Natural killer cell treated with Interleukin-12 subunit alpha and Interleukin-12 subunit beta and Interleukin-15 and Interleukin-18, amount 100 ng/mL, for 72 hours (primary cell): ENCODE measurements around the gene LAMA5. TPM values are rescaled to one million over a fixed set of nuclear protein-coding genes. Genes with fewer than 3 reads are reported as not detected.

ENCODE experiments used
- ATAC-seq, 2 donors: fragments of 150-1000 bp; cut with Tn5 transposase in 1 of 2; sonication (Bioruptor Pico), chemical (Tn5 transposase) in 1 of 2; 2 replicates each; pipeline ENCODE4 v1.10.0; 2021
- DNase-seq: peaks from one replicate; pipeline ENCODE4 v3.0.0; 2022; ENCODE audit warnings: low spot score
- H3K27ac Mint-ChIP-seq, 2 donors: 1 replicate in 1 of 2; 2 replicates in 1 of 2; pipeline ENCODE4 v1.8.0; 2022; ENCODE audit warnings: mixed read lengths in 2 of 2, mild to moderate bottlenecking in 1 of 2, moderate library complexity in 1 of 2
- H3K27me3 Mint-ChIP-seq, 2 donors: 1 replicate in 1 of 2; 2 replicates in 1 of 2; pipeline ENCODE4 v1.8.0; 2022; ENCODE audit warnings: mixed read lengths in 2 of 2
- H3K36me3 Mint-ChIP-seq: one replicate; pipeline ENCODE4 v1.8.0; 2022; ENCODE audit warnings: mixed read lengths
- H3K4me1 Mint-ChIP-seq, 2 donors: 1 replicate in 1 of 2; 2 replicates in 1 of 2; pipeline ENCODE4 v1.8.0; 2022; ENCODE audit warnings: low read depth in 2 of 2, mixed read lengths in 2 of 2, mild to moderate bottlenecking in 1 of 2
- H3K4me3 Mint-ChIP-seq: one replicate; pipeline ENCODE4 v1.8.0; 2022; ENCODE audit warnings: mixed read lengths
- H3K9me3 Mint-ChIP-seq: 2 replicates; pipeline ENCODE4 v1.8.0; 2022; ENCODE audit warnings: mixed read lengths
- total RNA-seq, 2 donors: library from RNA; stranded (reverse); gene quantifications; one replicate each; pipeline ENCODE4 v1.2.3, GENCODE V29; 2022

The LAMA5 gene
- total RNA-seq, 2 donors from 2014 or later = 1.5 to 1.9 TPM

DNA sequence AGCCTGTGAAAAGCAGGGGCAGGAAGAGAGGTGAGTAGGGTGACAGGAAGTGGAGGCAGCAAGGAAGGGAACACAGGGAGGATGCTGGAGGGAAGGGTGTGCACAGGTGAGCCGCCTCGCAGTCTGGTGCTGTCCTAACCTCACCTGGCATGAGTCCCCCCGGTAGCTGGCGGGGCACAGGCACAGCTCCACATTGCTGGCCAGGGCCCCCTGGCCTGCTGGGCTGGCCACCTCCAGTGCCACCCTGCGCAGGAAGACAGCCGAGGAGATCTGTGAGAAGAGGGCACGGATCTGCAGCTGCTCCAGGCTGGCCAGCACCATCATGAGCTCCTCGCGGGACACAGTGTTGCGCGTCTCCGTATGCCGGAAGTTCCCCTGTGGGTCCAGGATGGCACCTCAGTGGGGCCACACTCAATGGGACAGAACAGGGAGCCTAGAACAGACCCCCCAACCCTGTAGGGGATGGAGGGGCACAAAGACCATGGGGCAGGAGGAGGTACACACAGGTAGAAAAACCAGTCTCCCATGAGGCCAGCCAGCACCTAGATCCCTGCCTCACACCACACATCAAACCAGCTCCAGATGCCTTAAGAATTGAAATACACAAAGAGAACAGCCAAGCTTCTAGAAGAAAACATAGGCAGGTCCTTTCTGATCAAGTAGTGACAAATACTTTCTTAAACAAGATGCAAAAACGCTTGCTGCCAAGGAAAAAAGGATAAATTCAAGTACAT, 41.8 kb downstream of the LAMA5 start:
- no peak overlapping the region for H3K27ac Mint-ChIP-seq
- H3K4me1 Mint-ChIP-seq = no peaks in the 10 kb centered on the region
- no peak for DNase-seq
- H3K9me3 Mint-ChIP-seq = no peaks in the 10 kb centered on the region
- no peak for ATAC-seq
- H3K36me3 Mint-ChIP-seq = no peaks in the 10 kb centered on the region
- no peaks in the 10 kb centered on the region for H3K27me3 Mint-ChIP-seq
- H3K4me3 Mint-ChIP-seq = no peak overlapping the region

DNA sequence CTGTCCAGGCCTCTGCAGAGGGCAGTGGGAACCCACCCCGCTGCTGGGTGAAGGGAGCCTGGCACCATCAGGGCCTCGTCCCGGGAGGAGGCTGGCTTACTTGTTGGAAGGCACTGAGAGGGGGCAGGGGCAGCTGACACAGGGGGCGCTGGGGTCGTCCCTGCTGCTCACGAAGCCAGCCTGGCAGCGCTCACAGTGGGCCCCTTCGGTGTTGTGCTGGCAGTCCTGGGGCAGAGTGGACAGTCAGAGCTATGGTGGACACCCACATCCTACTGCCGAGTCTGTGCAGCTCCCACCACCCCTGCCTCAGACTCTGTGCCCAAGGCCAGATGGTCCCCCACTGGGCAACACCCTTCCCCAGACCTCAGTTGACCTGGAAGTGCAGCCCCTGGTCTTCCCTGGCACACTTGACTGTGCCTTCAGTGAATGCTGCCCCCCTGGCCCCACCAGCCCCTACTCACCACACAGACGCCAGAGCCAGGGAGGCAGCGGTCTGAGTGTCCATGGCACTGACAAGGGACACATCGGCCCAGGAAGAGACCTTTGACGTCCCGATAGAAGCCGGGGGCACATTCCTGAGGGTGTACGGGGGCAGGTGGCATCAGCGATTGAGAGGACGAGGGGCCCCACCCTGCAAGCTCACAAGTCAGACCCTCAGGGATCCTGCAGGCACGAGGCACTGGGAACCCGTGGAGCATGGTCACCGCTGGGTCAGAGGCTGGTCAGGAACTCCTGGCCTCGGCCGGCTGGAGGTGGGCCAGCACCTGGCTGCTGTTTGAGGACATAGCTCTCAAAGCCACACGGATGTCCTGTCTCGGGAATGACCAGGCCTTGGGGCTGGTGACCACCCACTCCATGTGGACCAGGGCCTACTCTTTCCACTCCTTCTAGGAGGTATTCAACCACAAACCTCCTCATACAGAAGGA, 42.9 kb downstream of the LAMA5 start:
- Mint-ChIP-seq H3K4me1 (no peaks in the 10 kb centered on the region), H3K27ac (no peak overlapping the region), H3K36me3 (no peaks in the 10 kb centered on the region), H3K9me3 (no peaks in the 10 kb centered on the region), H3K27me3 (no peaks in the 10 kb centered on the region), H3K4me3 (no peak overlapping the region)
- DNase-seq = no peak
- peak in 1 of 2 donors; percentile 3 for ATAC-seq

DNA sequence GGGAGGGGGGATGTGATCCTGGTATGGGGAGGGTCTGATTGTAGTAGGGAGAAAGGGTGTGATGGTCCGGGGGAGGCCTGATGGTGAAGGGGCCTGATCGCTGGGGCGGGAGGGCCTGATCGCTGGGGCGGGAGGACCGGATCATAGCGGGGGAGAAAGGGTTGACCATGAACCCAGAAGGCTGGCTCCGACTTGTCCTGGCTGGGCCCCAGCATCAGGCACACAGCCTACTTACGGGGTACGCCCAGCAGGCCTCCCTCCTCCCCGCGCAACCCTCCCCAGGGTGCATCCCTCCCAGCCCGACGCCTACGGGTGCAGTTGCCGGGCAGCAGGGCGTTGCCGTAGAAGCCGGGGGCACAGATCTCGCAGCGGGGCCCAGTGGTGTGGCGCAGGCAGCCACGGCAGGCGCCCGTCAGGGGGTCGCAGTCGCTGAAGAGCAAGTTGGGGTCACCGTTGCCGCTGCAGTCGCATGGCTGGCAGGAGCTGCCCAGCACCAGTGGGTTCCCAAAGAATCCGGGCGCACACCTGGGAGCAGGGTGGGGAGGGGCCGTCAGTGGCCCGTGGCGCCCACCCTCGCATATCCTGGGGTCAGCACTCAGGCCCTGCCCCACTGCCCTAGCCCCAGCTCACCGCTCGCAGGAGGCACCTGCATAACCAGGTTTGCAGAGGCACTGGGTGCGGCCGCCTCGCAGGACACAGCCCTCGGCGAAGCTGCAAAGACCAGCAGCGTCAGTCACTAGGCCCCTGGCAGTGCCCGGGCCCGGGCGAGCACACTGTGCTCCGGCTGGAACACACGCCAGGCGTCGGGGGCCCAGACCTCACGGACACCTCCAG, 43.7 kb downstream of the LAMA5 start:
- H3K9me3 Mint-ChIP-seq = no peaks in the 10 kb centered on the region
- no peak for ATAC-seq
- no peaks in the 10 kb centered on the region for H3K4me1 Mint-ChIP-seq
- no peaks in the 10 kb centered on the region for H3K36me3 Mint-ChIP-seq
- no peak overlapping the region for H3K4me3 Mint-ChIP-seq
- no peak overlapping the region for H3K27ac Mint-ChIP-seq
- H3K27me3 Mint-ChIP-seq = no peaks in the 10 kb centered on the region
- DNase-seq = no peak

DNA sequence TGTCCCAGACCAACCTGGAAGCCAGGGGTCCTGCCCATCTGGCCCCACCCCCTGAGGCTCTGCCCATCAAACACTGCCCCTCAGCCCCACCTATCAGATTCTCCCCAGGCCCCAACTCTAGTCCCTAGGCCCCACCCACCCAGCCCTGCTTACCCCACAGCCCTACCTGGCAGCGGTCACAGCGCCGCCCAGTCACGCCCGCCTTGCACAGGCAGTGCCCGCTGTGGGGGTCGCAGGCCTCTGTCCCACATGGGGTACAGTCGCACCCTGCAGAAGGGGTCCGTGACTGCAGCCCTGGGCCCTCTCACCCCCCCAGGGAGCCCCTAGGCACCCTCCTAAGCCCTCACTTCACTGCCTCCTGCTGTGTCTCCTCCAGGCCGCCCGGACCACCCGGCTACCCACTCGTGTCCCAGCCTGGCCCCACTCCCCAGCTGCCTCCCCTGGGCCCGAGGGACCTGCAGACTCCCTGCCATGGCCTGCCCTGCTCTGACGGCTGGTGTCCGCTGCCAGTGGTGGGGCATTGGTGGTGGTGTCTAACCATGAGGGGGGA, 44.5 kb downstream of the LAMA5 start:
- Mint-ChIP-seq H3K9me3 (no peaks in the 10 kb centered on the region), H3K27ac (no peak overlapping the region), H3K27me3 (no peaks in the 10 kb centered on the region), H3K4me3 (no peak overlapping the region), H3K4me1 (no peaks in the 10 kb centered on the region), H3K36me3 (no peaks in the 10 kb centered on the region)
- DNase-seq (no peak), ATAC-seq (no peak)

DNA sequence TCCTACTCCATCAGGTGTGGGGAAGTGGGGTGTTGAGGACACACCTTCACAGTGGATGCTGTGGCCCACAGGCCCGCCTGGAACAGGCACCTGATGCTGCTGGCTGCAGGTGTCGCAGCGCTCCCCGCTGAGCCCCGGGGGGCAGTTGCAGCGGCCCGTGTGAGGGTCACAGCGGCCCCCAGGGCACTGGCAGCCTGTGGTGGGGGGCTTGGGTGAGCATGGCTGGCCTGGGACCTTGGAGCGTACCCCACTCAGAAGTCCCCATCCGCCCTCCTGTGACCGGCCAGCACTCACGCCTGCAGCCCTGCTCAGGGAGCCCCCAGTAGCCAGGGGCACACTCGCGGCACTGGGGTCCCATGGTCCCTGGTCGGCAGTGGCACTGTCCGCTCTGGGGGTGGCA, 45.1 kb downstream of the LAMA5 start:
- no peaks in the 10 kb centered on the region for H3K9me3 Mint-ChIP-seq
- H3K36me3 Mint-ChIP-seq = no peaks in the 10 kb centered on the region
- no peak for ATAC-seq
- H3K4me3 Mint-ChIP-seq = no peak overlapping the region
- no peak overlapping the region for H3K27ac Mint-ChIP-seq
- no peaks in the 10 kb centered on the region for H3K27me3 Mint-ChIP-seq
- no peaks in the 10 kb centered on the region for H3K4me1 Mint-ChIP-seq
- DNase-seq = no peak

DNA sequence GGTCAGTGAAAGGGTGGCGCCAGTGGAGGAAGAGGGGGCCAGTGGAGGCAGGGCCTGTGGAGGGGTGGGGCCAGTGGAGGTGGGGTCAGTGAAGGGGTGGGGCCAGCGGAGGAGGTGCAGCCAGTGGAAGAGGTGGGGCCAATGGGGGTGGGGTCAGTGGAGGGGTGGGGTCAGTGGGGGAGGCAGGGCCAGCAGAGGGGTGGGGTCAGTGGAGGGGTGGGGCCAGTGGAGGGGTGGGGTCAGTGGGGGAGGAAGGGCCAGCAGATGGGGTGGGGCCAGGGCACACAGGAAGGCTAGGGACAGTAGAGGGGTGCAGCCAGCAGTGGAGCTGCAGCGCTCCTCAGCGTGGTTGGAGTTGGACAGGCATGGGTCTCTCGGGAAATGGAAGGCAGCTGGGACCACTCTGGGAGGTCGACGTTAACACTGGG, 45.6 kb downstream of the LAMA5 start:
- no peak overlapping the region for H3K4me3 Mint-ChIP-seq
- no peaks in the 10 kb centered on the region for H3K36me3 Mint-ChIP-seq
- no peaks in the 10 kb centered on the region for H3K27me3 Mint-ChIP-seq
- no peaks in the 10 kb centered on the region for H3K9me3 Mint-ChIP-seq
- no peaks in the 10 kb centered on the region for H3K4me1 Mint-ChIP-seq
- no peak for DNase-seq
- peak in 1 of 2 donors; percentile 67 for ATAC-seq
- H3K27ac Mint-ChIP-seq = no peak overlapping the region

DNA sequence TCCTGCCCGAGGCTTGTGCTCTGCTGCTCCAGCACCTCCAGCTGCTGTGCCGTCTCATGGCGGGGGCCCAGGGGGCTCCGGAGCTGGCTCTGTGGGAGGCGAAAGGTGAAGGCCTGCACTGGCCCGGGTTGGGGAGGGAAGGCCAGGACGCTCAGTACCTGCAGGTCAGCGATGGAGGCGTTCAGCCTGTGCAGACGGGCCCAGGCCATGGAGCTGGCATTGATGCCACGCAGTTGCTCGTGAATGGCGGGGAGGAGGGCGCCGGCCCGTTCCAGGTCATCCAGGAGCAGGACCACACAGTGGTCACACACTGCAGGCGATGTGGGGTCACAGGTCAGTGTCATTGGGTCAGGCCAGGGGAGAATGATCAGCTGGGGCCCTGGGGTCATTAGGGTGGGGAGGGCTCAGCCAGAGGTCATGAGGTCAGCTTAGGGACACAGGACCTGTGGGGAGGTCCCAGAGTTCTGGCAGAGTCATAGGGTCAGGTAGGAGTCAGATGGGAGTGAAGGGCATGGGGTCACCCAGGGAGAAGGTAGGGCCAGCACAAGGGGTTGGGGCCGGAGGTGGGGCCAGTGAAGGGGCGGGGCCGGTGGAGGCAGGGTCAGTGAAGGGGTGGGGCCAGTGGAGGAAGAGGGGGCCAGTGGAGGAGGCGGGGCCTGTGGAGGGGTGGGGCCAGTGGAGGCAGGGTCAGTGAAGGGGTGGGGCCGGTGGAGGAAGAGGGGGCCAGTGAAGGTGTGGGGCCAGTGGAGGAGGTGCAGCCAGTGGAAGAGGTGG, 46.3 kb downstream of the LAMA5 start:
- peak in 1 of 2 donors; percentile 7 for ATAC-seq
- DNase-seq = no peak
- Mint-ChIP-seq H3K27ac (no peak overlapping the region), H3K36me3 (no peaks in the 10 kb centered on the region), H3K9me3 (no peaks in the 10 kb centered on the region), H3K27me3 (no peaks in the 10 kb centered on the region), H3K4me1 (no peaks in the 10 kb centered on the region), H3K4me3 (no peak overlapping the region)

DNA sequence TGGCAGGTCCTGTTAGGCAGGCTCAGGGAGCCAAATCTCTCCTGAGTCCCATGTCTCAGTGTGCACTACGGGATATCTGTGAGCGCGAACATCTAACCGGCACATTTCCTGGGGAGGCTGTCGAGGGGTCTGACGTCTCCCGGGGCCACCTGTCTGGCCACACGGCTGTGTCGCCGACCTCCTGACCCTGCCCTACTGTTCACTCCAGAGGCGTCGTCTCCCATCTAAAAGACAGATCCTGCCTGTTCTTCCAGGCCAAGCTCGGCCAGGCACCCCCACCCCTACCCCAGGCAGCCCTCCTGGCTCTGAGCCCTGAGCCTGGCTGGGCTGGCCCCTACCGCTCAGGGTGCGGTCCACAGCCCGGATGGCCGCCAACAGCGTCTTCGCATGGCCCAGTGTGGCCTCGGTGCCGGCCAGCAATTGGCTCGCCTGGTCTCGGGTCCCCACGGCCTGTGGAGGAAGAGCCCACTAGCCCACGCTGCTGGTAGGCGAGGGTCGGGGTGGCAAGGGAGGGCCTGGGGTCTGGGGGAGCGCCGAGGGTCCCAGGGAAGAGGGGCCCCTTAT, 47.7 kb downstream of the LAMA5 start:
- H3K4me3 Mint-ChIP-seq = no peak overlapping the region
- H3K36me3 Mint-ChIP-seq = no peaks in the 10 kb centered on the region
- H3K27me3 Mint-ChIP-seq = no peaks in the 10 kb centered on the region
- peak overlapping the region in 1 of 2 donors; percentile 47 for H3K27ac Mint-ChIP-seq
- ATAC-seq (no peak), DNase-seq (no peak)
- no peaks in the 10 kb centered on the region for H3K9me3 Mint-ChIP-seq
- H3K4me1 Mint-ChIP-seq = no peaks in the 10 kb centered on the region

DNA sequence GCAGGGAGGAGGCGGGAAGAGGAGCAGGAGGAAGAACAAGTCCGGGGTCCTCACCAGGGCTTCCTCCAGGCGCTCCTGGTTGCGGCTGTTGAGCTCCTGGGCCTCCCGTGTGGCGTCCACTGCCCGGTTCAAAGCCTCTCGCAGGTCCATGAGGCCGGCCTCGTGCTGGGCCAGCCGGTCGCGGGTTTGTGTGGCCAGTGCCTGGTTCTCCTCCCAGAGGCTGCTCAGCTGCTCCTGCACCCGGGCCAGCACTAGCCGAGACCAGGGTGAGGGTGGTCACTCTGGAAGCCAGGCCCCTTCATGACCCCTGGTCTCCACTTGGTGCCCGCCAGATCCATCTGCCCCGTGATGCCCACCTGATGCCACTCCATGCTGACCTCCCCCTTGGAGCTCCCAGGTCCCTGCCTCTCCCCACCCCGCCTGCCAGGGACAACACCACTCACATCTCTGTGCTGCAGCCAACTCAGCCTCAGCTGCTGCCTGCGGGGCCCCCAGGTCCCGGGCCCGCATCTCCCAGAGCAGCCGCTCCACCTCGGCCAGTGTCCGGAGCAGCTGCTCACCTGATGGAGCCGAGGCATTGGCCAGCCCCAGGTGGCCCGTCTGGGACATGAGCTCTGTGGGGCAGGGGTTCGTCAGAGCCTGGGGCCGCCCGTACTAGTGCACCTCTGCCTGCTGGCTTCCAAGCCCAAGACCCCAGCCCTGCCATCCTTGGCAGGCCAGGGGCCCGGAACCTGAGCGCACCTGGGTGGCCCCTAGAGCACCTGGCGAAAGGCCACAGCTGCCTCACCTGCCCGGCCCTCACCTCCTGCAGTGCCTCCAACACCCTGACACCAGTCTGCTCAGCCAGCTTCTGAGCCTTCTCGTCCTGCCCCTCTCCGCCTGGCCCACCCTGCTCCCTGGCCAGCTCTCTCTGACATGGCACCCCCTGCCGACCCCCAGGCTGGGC, 48.4 kb downstream of the LAMA5 start:
- Mint-ChIP-seq H3K4me1 (no peaks in the 10 kb centered on the region), H3K4me3 (no peak overlapping the region), H3K27ac (no peak overlapping the region), H3K27me3 (no peaks in the 10 kb centered on the region), H3K9me3 (no peaks in the 10 kb centered on the region), H3K36me3 (no peaks in the 10 kb centered on the region)
- ATAC-seq (peak in 1 of 2 donors; percentile 21), DNase-seq (no peak)

DNA sequence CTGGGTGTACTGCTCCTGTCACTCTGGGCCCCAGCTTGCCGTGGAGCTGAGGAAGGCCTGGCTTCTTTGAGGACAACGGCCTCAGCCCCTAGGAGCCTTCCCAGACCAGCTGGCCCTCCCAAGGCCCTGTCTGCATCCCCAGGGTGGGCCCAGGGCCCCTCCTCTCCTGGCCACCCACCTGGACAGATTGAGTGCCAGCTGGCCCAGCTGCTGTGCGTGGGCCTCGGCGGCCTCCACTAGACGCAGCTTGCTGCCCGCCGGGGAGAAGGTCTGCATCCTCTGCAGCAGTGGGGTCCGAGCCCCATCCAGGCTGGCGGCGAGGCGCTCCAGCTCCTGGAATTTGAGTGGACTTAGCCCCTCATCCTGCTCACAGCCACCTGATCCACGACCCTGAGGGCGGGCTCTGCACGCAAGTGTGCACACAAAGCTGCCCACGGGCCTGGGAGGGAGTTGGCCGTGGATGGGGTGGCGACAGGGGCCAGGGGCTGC, 49.9 kb downstream of the LAMA5 start:
- no peak for DNase-seq

DNA sequence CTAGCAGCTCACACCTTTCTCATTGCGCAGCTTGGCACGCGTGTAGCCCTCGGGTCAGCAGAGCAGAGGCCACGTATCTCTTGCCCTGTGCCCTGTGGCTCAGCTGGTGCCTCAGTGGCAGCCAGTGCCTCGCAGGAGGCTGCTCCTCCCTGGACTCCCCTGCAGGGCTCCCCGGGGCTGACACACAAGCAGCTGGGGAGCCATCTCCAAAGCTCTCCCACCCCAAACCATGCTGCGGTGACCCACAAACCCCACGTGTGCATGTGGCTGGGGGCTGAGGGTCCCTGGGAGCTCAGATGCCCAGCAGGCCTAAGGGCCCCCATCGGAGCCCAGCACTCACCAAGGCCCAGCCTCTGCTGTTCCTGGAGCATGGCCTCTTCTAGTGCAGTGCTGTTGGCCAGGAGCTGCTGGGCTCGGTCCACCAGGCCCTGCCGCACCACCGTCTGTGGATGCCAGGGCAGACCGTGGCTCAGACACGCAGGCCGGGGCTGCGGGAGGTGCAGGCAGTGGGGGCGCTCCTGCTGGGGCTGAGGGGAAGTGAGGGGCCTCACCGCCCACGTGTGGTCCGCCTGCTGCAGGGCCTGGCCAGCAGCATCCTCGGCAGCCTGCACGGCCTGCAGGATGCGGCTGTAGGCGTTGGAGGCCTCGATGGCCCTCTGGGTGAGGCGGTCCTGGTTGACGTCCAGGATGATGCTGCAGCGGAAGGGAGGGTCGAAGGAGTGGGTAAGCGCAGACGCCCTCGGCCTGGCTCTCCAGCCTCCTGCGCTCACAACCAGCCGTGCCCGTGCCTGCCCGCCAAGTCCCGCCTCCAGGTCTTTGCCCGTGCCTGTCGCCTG, 50.6 kb downstream of the LAMA5 start:
- ATAC-seq (no peak), DNase-seq (no peak)
- Mint-ChIP-seq H3K36me3 (no peaks in the 10 kb centered on the region), H3K4me3 (no peak overlapping the region), H3K27me3 (no peaks in the 10 kb centered on the region), H3K9me3 (no peaks in the 10 kb centered on the region), H3K27ac (no peak overlapping the region), H3K4me1 (no peaks in the 10 kb centered on the region)

More for the DNA sequence above, 49.9 kb downstream of the LAMA5 start:
- Mint-ChIP-seq H3K36me3 (no peaks in the 10 kb centered on the region), H3K27ac (peak overlapping the region in 1 of 2 donors; percentile 53), H3K4me3 (no peak overlapping the region), H3K9me3 (no peaks in the 10 kb centered on the region), H3K4me1 (no peaks in the 10 kb centered on the region), H3K27me3 (no peaks in the 10 kb centered on the region)
- ATAC-seq = no peak
